ENCODE results near the gene IFITM10.

The IFITM10 gene

DNA sequence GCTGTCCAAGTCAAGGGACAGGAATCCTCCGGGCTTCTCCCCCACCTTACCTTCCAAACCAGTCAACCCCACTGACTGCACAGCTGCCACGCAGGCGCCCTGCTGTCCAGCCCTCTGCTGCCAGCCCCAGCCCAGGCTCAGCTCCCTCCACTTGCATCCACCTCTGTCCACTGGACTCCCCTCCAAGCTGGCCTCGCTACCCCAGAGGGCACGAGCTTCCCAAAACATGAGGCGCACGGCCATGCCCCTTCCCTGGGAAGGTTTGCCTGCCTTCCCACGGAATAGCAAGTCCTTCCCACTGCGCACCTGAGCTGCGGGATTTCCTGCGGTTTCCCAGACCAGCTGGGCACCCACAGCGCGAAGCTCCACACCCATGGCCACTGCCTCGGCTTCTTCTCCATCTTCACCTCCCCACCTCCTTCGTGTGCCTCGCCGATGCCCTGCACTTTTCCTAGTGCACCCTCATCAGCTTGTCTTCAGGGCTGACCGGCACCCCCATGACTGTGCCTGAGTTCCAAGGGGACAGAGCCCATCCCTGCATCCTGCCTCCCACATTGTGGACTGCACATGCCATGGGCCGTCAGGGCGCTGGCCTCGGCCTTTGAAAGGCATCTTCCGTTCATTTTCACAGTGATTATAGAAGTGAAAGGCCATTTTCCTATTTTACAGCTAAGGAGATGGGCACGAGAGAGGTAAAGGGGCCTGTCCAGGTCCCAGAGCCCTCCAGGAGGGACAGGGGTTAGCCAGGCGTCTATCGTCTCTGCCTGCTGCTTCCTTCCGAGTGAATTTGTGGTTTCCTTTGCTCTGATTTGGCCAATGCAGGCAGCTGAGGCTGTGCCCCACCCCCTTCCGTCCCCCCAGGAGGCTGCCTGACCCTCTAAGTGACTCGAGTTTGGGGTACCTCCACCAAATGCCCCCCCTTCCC, 16.4 kb downstream of the IFITM10 start:
- Histone ChIP-seq H3K4me1 (ENCODE audit: control insufficient read depth, insufficient read depth, low read length, unreplicated experiment) (no peaks in the 10 kb centered on the region), H3K27me3 (ENCODE audit: insufficient read depth, low read length) (peaks cover 71% of the 10 kb centered on the region)

DNA sequence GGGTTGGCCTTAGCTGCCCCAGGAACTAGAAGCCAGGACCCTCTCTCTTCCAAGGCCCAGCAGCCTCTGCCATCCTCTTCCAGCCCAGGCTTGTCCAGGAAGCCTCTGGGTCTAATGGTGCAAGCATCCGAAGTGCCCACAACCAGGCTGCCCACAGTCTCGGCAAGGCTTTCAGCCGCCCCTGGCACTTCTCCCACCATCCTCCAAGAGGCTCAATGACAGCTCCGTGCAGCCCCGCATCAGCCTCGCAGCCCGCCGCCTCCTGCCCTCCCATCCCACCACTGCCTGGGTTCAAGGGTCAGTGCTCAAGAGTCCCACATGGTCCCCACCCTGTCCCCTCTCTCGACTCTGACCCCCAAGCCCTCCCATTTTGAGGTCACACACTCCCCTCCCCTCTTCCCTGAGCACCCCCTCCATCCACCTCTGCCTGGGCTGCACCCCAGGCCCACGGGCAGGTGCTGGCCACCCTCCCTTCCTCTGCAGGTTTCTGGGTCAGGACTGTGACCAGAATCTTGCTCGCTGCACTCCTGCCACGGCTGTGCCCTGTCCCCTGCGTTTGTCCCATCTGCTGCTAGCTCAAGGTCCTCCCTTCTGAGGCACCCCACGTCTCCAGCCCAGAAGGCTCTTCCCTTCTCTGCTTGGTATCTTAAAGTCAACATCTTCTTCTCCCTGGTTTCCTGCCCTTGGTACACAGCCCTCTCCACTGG, 17.2 kb downstream of the IFITM10 start:
- no peak overlapping the region for H3K27ac ChIP-seq (ENCODE audit: low read depth, low read length)
- H3K27me3 ChIP-seq (ENCODE audit: insufficient read depth, low read length), result peaks cover 74% of the 10 kb centered on the region
- H2AFZ ChIP-seq (ENCODE audit: low read length, unreplicated experiment), result no peak overlapping the region
- H3K36me3 ChIP-seq (ENCODE audit: insufficient read depth, low read length), result no peaks in the 10 kb centered on the region
- no peaks in the 10 kb centered on the region for H3K79me2 ChIP-seq (ENCODE audit: control insufficient read depth, insufficient read depth, low read length, unreplicated experiment)
- H3K4me1 ChIP-seq (ENCODE audit: control insufficient read depth, insufficient read depth, low read length, unreplicated experiment), result no peaks in the 10 kb centered on the region
- no peak overlapping the region for H3K4me3 ChIP-seq (ENCODE audit: low read depth, low read length)

More for the DNA sequence above, 16.4 kb downstream of the IFITM10 start:
- H3K36me3 ChIP-seq (ENCODE audit: insufficient read depth, low read length), result no peaks in the 10 kb centered on the region
- no peaks in the 10 kb centered on the region for H3K79me2 ChIP-seq (ENCODE audit: control insufficient read depth, insufficient read depth, low read length, unreplicated experiment)
- H2AFZ ChIP-seq (ENCODE audit: low read length, unreplicated experiment), result no peak overlapping the region
- no peak overlapping the region for H3K27ac ChIP-seq (ENCODE audit: low read depth, low read length)
- no peak overlapping the region for H3K4me3 ChIP-seq (ENCODE audit: low read depth, low read length)

DNA sequence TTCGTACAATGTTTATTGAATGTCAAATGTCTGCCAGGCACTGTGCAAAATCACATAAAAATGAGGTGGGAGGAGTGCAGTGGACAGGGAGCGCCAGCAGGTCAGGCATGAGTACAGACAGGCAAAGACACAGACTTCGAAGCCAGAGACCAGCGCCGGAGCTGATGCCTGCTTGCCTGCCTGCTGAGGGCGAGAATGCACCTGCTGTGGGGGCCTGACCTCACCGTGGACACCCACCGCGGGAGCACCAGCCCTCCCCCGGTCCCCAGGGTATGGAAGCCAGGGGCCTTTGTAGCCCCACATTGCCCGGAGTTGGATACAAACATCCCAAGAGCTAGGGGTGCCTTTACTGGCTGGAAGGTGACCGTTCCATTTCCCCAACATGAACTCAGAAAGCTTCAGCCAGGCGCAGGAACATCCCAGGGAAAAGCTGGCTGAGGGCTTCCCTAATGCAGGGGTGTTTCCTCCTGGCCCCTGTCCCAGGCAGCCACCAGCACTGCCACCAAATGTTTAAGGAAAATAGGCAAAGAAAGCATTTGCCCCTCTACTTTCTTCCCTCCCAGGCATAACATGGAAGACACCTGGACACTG, 17.9 kb downstream of the IFITM10 start:
- no peaks in the 10 kb centered on the region for H3K4me1 ChIP-seq (ENCODE audit: control insufficient read depth, insufficient read depth, low read length, unreplicated experiment)
- peaks cover 76% of the 10 kb centered on the region for H3K27me3 ChIP-seq (ENCODE audit: insufficient read depth, low read length)
- no peaks in the 10 kb centered on the region for H3K36me3 ChIP-seq (ENCODE audit: insufficient read depth, low read length)
- H3K79me2 ChIP-seq (ENCODE audit: control insufficient read depth, insufficient read depth, low read length, unreplicated experiment), result no peaks in the 10 kb centered on the region
- H2AFZ ChIP-seq (ENCODE audit: low read length, unreplicated experiment), result no peak overlapping the region
- no peak overlapping the region for H3K4me3 ChIP-seq (ENCODE audit: low read depth, low read length)
- H3K27ac ChIP-seq (ENCODE audit: low read depth, low read length), result no peak overlapping the region

DNA sequence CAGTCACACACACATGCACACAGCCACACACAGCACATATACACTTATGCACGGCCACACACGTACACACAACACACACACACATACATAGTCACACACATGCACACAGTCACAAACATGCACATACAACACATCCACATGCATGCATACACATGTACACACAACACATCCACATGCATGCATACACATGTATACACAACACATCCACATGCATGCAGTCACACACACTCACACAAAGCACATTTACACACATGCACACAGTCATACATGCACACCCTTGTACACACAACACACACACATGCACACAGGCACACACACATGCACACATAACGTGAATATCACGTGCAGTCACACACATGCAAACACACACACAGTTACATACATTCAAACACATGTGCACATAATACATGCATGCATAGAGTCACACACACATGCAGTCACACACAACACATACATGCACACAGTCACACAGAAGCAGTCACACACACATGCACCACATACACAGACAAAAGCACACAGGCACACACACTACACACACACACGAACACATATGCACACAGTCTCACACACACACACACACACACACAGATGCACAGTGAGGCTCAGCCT, 18.8 kb downstream of the IFITM10 start:
- H3K4me1 ChIP-seq (ENCODE audit: control insufficient read depth, insufficient read depth, low read length, unreplicated experiment), result no peaks in the 10 kb centered on the region
- H3K27ac ChIP-seq (ENCODE audit: low read depth, low read length), result no peak overlapping the region
- H3K79me2 ChIP-seq (ENCODE audit: control insufficient read depth, insufficient read depth, low read length, unreplicated experiment), result no peaks in the 10 kb centered on the region
- H2AFZ ChIP-seq (ENCODE audit: low read length, unreplicated experiment), result no peak overlapping the region
- no peak overlapping the region for H3K4me3 ChIP-seq (ENCODE audit: low read depth, low read length)
- no peaks in the 10 kb centered on the region for H3K36me3 ChIP-seq (ENCODE audit: insufficient read depth, low read length)
- H3K27me3 ChIP-seq (ENCODE audit: insufficient read depth, low read length), result peaks cover 70% of the 10 kb centered on the region

DNA sequence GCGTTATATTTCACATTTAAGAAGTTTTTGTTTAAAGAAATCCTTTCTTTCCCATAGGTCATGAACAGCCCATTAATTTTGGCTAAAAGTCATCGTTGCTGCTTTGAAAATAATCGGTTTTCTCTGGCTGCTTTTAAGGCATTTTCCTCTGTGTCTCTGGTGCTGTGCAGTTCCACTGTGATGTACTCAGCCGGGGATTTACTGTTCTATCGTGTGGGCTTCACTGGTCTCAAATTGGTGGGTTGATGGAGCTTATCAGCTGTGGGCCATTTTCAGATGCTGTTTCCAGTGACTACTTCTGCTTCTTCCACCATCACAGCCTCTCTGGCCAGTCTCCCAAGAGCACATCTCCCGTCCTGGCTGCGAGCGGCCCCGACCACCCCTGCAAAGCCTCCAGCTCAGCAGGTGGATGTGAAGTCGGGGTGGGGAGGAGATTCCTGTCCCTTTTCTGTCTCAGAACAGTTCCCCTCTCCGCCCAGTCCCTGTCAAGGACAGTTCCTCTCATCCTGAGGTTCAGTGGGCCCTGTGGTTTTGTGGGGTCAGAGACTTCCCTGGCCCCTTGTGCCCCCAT, 20.3 kb downstream of the IFITM10 start:
- H3K4me3 ChIP-seq (ENCODE audit: low read depth, low read length), result no peak overlapping the region
- H3K4me1 ChIP-seq (ENCODE audit: control insufficient read depth, insufficient read depth, low read length, unreplicated experiment), result no peaks in the 10 kb centered on the region
- H3K27ac ChIP-seq (ENCODE audit: low read depth, low read length), result no peak overlapping the region
- no peaks in the 10 kb centered on the region for H3K79me2 ChIP-seq (ENCODE audit: control insufficient read depth, insufficient read depth, low read length, unreplicated experiment)
- no peak overlapping the region for H2AFZ ChIP-seq (ENCODE audit: low read length, unreplicated experiment)
- no peaks in the 10 kb centered on the region for H3K36me3 ChIP-seq (ENCODE audit: insufficient read depth, low read length)
- H3K27me3 ChIP-seq (ENCODE audit: insufficient read depth, low read length), result peaks cover 56% of the 10 kb centered on the region

DNA sequence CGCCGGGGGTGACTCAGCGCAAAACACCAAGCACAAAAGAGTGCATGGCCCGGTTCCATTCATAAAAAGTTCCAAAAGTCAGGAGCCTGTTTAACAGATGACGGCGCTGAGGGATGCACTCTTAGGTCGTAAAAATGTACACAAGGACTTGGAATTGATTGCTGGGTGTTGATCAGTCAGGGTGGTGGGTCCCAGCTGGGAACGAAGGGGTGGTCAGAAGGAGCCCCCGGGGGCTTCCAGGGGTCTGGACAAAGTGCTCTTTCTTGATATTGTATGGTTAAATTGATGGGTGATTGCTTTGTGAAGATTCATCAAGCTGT, 20.7 kb downstream of the IFITM10 start:
- Histone ChIP-seq H2AFZ (ENCODE audit: low read length, unreplicated experiment) (no peak overlapping the region), H3K79me2 (ENCODE audit: control insufficient read depth, insufficient read depth, low read length, unreplicated experiment) (no peaks in the 10 kb centered on the region), H3K36me3 (ENCODE audit: insufficient read depth, low read length) (no peaks in the 10 kb centered on the region), H3K4me1 (ENCODE audit: control insufficient read depth, insufficient read depth, low read length, unreplicated experiment) (no peaks in the 10 kb centered on the region), H3K27me3 (ENCODE audit: insufficient read depth, low read length) (peaks cover 53% of the 10 kb centered on the region), H3K27ac (ENCODE audit: low read depth, low read length) (no peak overlapping the region), H3K4me3 (ENCODE audit: low read depth, low read length) (no peak overlapping the region)

DNA sequence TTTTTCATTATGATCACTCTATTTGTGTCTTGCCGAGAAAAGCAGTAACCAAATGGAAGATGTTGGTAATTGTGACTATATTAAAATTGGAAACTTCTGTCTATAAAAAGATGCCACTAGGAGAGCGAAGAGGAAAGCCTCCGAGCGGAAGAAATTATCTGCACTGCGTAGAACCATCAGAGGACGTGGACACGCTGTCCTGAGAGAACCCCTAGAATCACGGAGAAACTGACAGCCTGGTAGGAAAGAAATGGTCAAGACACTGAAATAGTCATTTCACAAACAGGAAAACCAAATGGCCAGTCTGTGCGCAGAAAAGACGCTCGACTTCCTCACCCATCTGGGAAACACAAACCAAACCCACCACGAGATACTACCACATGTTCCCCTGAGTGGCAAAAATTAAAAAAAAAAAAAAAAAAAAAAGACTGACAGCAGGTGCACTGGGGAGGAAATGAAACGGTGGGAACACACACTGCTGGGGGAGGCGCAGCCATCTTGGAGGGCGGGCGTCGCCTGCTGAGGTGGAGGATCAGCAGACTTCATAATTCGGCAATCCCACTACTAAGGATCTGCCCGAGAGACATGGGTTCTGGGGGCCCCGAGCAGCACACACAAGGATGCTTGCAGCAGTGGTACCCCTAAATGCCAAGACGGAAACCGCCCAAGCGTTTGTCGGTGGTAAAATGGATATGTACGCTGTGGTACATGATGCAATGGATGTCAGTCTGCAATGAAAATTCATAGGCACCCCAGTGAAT, 21.3 kb downstream of the IFITM10 start:
- Histone ChIP-seq H3K4me1 (ENCODE audit: control insufficient read depth, insufficient read depth, low read length, unreplicated experiment) (no peaks in the 10 kb centered on the region), H3K27ac (ENCODE audit: low read depth, low read length) (no peak overlapping the region), H3K79me2 (ENCODE audit: control insufficient read depth, insufficient read depth, low read length, unreplicated experiment) (no peaks in the 10 kb centered on the region), H3K36me3 (ENCODE audit: insufficient read depth, low read length) (no peaks in the 10 kb centered on the region), H3K27me3 (ENCODE audit: insufficient read depth, low read length) (peaks cover 48% of the 10 kb centered on the region), H3K4me3 (ENCODE audit: low read depth, low read length) (no peak overlapping the region), H2AFZ (ENCODE audit: low read length, unreplicated experiment) (no peak overlapping the region)

DNA sequence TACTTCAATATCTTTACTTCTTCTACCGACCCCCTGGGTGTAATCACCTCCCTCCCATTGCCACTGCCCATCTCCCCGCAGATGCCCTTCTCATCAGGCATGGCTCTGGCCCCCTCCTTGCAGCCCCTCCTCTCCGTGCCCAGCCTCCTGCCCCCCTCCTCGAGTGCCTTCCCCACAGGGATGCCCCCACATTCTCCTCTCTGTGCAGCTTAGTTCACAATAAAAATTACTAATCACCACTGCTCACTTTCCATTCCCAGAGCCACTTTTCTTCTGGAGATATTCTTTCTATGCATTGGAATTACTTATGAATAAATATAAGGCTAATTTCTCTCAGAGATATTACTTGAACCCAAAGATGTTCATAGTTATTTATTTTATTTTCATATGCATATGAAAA, 22.1 kb downstream of the IFITM10 start:
- H3K27me3 ChIP-seq (ENCODE audit: insufficient read depth, low read length), result peaks cover 40% of the 10 kb centered on the region
- H3K4me3 ChIP-seq (ENCODE audit: low read depth, low read length), result no peak overlapping the region
- H3K79me2 ChIP-seq (ENCODE audit: control insufficient read depth, insufficient read depth, low read length, unreplicated experiment), result no peaks in the 10 kb centered on the region
- no peaks in the 10 kb centered on the region for H3K4me1 ChIP-seq (ENCODE audit: control insufficient read depth, insufficient read depth, low read length, unreplicated experiment)
- H3K27ac ChIP-seq (ENCODE audit: low read depth, low read length), result no peak overlapping the region
- no peaks in the 10 kb centered on the region for H3K36me3 ChIP-seq (ENCODE audit: insufficient read depth, low read length)
- no peak overlapping the region for H2AFZ ChIP-seq (ENCODE audit: low read length, unreplicated experiment)

DNA sequence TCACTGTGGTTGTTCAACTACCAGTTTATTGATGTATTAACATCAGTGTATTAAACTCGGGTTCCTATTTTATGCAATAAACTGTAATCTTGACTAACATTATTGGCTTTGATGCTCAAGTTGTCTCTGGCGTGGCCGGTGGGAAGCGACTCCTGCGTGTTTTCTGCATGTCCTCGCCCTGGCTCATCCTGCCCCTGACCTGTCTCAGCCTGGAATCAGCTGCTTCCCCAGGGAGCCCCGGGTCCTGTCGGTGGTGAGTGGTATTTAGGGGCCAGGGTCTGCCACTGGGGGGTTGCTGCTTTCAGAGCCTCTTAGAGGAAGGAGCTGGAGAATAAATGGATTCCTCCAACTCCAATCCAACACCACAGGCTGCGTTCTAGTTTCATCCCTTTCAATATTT, 22.5 kb downstream of the IFITM10 start:
- Histone ChIP-seq H3K36me3 (ENCODE audit: insufficient read depth, low read length) (no peaks in the 10 kb centered on the region), H3K27me3 (ENCODE audit: insufficient read depth, low read length) (peaks cover 38% of the 10 kb centered on the region), H3K4me1 (ENCODE audit: control insufficient read depth, insufficient read depth, low read length, unreplicated experiment) (no peaks in the 10 kb centered on the region), H3K27ac (ENCODE audit: low read depth, low read length) (no peak overlapping the region), H3K79me2 (ENCODE audit: control insufficient read depth, insufficient read depth, low read length, unreplicated experiment) (no peaks in the 10 kb centered on the region), H2AFZ (ENCODE audit: low read length, unreplicated experiment) (no peak overlapping the region), H3K4me3 (ENCODE audit: low read depth, low read length) (no peak overlapping the region)
